K562 (cell line): Measurements from ENCODE around the gene PPP1R16B. TPM values are rescaled to one million over a fixed set of nuclear protein-coding genes. Genes with fewer than 3 reads are reported as not detected.

Experiments
- ATAC-seq: fragments of 200-7000 bp; cut with Tn5 transposase; 3 replicates; pipeline ENCODE4 v1.9.1; 2020; ENCODE audit warnings: moderate library complexity
- BruUV-seq: library from RNA; stranded (reverse); fragments of 400-500 nt; replicated peaks from 2 replicates; lab custom pipeline; 2021; lab: Mats Ljungman, UMichigan
- CTCF ChIA-PET: fragments of 300-600 bp; formaldehyde crosslinking; extraction: SDS; loops from one replicate; lab custom pipeline; 2021; ENCODE audit warnings: low intra/inter-chr PET ratio; lab: Yijun Ruan, JAX
- POLR2A ChIA-PET: fragments of 300-600, 350-650 bp; sonication (Branson Sonifier 250); formaldehyde crosslinking; extraction: SDS; loops from one replicate; lab custom pipeline; 2021; ENCODE audit warnings: antibody characterized with exemption, inconsistent platforms; lab: Yijun Ruan, JAX
- DNase-seq, 4 experiments: peaks; one replicate each; pipeline versions ENCODE4 v3.0.0 to v3.0.0-alpha.2; 2011 to 2018; ENCODE audit warnings: low spot score in 3 of 4, mixed read lengths in 3 of 4; ENCODE audit errors: extremely low read depth in 1 of 4
- FAIRE-seq: peaks from 2 replicates; lab custom pipeline; 2011; peaks lifted over from hg19 to GRCh38; lab: Jason Lieb, UNC
- H2AFZ ChIP-seq: 2 replicates; pipeline ENCODE4 v1.6.0; 2011; ENCODE audit warnings: low read depth, low read length, control low read depth, inconsistent platforms
- H3K27ac ChIP-seq: fragments of 200-600 bp; 3 replicates; pipeline ENCODE4 v1.8.0; 2011; ENCODE audit warnings: low read depth, mild to moderate bottlenecking, control low read depth, inconsistent platforms, low read length, moderate library complexity, mixed read lengths; ENCODE audit errors: extremely low read depth
- H3K27me3 ChIP-seq, 2 experiments: fragments of 300-600 bp in 1 of 2; 2 replicates in 1 of 2; 3 replicates in 1 of 2; pipeline versions ENCODE4 v1.6.0 to v1.8.0; 2011; ENCODE audit warnings: inconsistent platforms in 2 of 2, low read length in 2 of 2, mild to moderate bottlenecking in 1 of 2, mixed read lengths in 1 of 2, moderate library complexity in 1 of 2; ENCODE audit not compliant: control insufficient read depth in 2 of 2, insufficient read depth in 2 of 2
- H3K36me3 ChIP-seq: fragments of 300-600 bp; 3 replicates; pipeline ENCODE4 v1.8.0; 2011; ENCODE audit warnings: mild to moderate bottlenecking, low read length, inconsistent platforms; ENCODE audit not compliant: control insufficient read depth, insufficient read depth
- H3K4me1 ChIP-seq, 2 experiments: fragments of 200-600 bp in 1 of 2; replicated peaks in 1 of 2; 2 replicates in 1 of 2; 3 replicates in 1 of 2; pipeline versions ENCODE4 v1.5.1 to v1.8.0; 2011; ENCODE audit warnings: inconsistent platforms in 2 of 2, low read length in 2 of 2, mild to moderate bottlenecking in 1 of 2, mixed read lengths in 1 of 2, moderate library complexity in 1 of 2; ENCODE audit not compliant: control insufficient read depth in 2 of 2, insufficient read depth in 2 of 2
- H3K4me2 ChIP-seq: 2 replicates; pipeline ENCODE4 v1.6.1; 2011; ENCODE audit warnings: low read length, control low read depth, inconsistent platforms, mixed read lengths; ENCODE audit not compliant: insufficient read depth
- H3K4me3 ChIP-seq: fragments of 200-600 bp; sonication (generic), shearing (Covaris generic); 2 replicates; pipeline ENCODE4 v1.5.1; 2016; ENCODE audit warnings: control low read depth, inconsistent platforms
- H3K79me2 ChIP-seq: fragments of 200-600 bp; 3 replicates; pipeline ENCODE4 v1.8.0; 2011; ENCODE audit warnings: low read length, inconsistent platforms; ENCODE audit not compliant: control insufficient read depth, insufficient read depth
- H3K9ac ChIP-seq, 2 experiments: 2 replicates each; pipeline versions ENCODE4 v1.6.0 to v1.6.1; 2011; ENCODE audit warnings: low read depth in 2 of 2, low read length in 2 of 2, control low read depth in 1 of 2, inconsistent platforms in 1 of 2, mild to moderate bottlenecking in 1 of 2, mixed read lengths in 1 of 2; ENCODE audit not compliant: insufficient read depth in 1 of 2
- H3K9me1 ChIP-seq: one replicate; pipeline ENCODE4 v1.6.0; 2011; ENCODE audit warnings: inconsistent platforms, mild to moderate bottlenecking, low read length, moderate library complexity; ENCODE audit not compliant: control insufficient read depth, insufficient read depth
- H3K9me3 ChIP-seq: replicated peaks from 2 replicates; pipeline ENCODE4 v1.5.1; 2011; ENCODE audit warnings: low read depth, low read length, inconsistent platforms; ENCODE audit not compliant: control insufficient read depth, insufficient read depth
- H4K20me1 ChIP-seq: replicated peaks from 2 replicates; pipeline ENCODE4 v1.6.1; 2011; ENCODE audit warnings: low read length, inconsistent platforms, mixed read lengths; ENCODE audit not compliant: control insufficient read depth, insufficient read depth
- ATF6 ChIP-seq: sonication (generic); formaldehyde crosslinking; IDR thresholded peaks from 2 replicates; pipeline ENCODE4 v1.4.0; 2020; ENCODE audit warnings: mild to moderate bottlenecking, missing genetic modification reagents
- CAMTA2 ChIP-seq: fragments of 250-450 bp; sonication (Bioruptor Pico); conservative IDR thresholded peaks from 2 replicates; pipeline ENCODE4 v1.5.1; 2022
- ETV5 ChIP-seq: sonication (generic); formaldehyde crosslinking; IDR thresholded peaks from 2 replicates; pipeline ENCODE4 v1.4.0; 2020; ENCODE audit warnings: low read depth, mild to moderate bottlenecking, missing genetic modification reagents
- HOXB6 ChIP-seq: fragments of 250-450 bp; sonication (Bioruptor Pico); IDR thresholded peaks from 2 replicates; pipeline ENCODE4 v1.5.1; 2022; ENCODE audit warnings: mild to moderate bottlenecking, borderline replicate concordance
- LEF1 ChIP-seq: fragments of 450-650 bp; IDR thresholded peaks from 2 replicates; pipeline ENCODE4 v1.6.1; 2016; ENCODE audit warnings: mild to moderate bottlenecking
- RNF219 ChIP-seq: fragments of 250-450 bp; sonication (Bioruptor Pico); IDR thresholded peaks from 2 replicates; pipeline ENCODE4 v1.5.0; 2022; ENCODE audit warnings: mild to moderate bottlenecking
- SAFB2 ChIP-seq: fragments of 200-400 bp; formaldehyde crosslinking; IDR thresholded peaks from 2 replicates; pipeline ENCODE4 v1.6.1; 2018; ENCODE audit warnings: borderline replicate concordance, low read length, low read depth, moderate library complexity; ENCODE audit not compliant: severe bottlenecking
- ZBTB17 ChIP-seq: fragments of 450-650 bp; formaldehyde crosslinking; IDR thresholded peaks from 2 replicates; pipeline ENCODE4 v1.4.0; 2020; ENCODE audit warnings: mild to moderate bottlenecking
- ZNF140 ChIP-seq: fragments of 250-450 bp; sonication (Bioruptor Pico); IDR thresholded peaks from 2 replicates; pipeline ENCODE4 v1.8.0; 2021; ENCODE audit warnings: moderate library complexity, mild to moderate bottlenecking, inconsistent platforms
- ZNF197 ChIP-seq: fragments of 200-800 bp; sonication (Bioruptor generic); IDR thresholded peaks from 2 replicates; pipeline ENCODE4 v1.6.1; 2016; ENCODE audit warnings: low read depth, missing genetic modification characterization, missing compliant biosample characterization
- ZNF766 ChIP-seq: fragments of 200-800 bp; sonication (Bioruptor generic); conservative IDR thresholded peaks from 2 replicates; pipeline ENCODE4 v1.6.1; 2016; ENCODE audit warnings: missing genetic modification characterization, missing compliant biosample characterization
- WGBS: fragments of 100-300 bp; shearing (Covaris generic); methylation state at CpG from one replicate; pipeline ENCODE4 v1.1.6; 2016; ENCODE audit warnings: low coverage, mixed read lengths; ENCODE audit not compliant: insufficient coverage; ENCODE audit errors: missing lambda C conversion rate; 5-methylcytosine and 5-hydroxymethylcytosine counted together
- in situ Hi-C: fragments of 300-500 bp; cut with MboI; formaldehyde crosslinking; loops from 4 replicates; pipeline ENCODE4 v1.15.0; 2018; ENCODE audit warnings: inconsistent platforms, mixed read lengths
- intact Hi-C: fragments of 100-400 bp; cut with micrococcal nuclease; formaldehyde crosslinking; loops from 2 replicates; pipeline ENCODE4 v1.14.2; 2022
- polyA plus RNA-seq, 8 experiments: library from polyadenylated mRNA; depleted of rRNA in 4 of 8; stranded (reverse) in 5 of 8; unstranded in 3 of 8; fragments of >200 nt; fragmentation: Nextera tagmentation in 2 of 8; fragmentation: Illumina TruSeq in 1 of 8; extraction: Ambion mirVana in 2 of 8; extraction: Trizol in 1 of 8; gene quantifications; 2 replicates each; pipeline versions ENCODE4 v1.2.1 to v1.2.3, GENCODE V29; 2011 to 2014; ENCODE audit warnings: inconsistent platforms in 1 of 8, missing spikeins in 1 of 8
- total RNA-seq, 7 experiments: library from RNA; depleted of rRNA in 6 of 7; stranded (reverse); fragments of >200 nt in 6 of 7; fragmentation: Illumina TruSeq in 2 of 7; extraction: Trizol in 2 of 7; gene quantifications; 2 replicates each; pipeline versions ENCODE4 v1.2.1 to v1.2.3, GENCODE V29; 2011 to 2021; ENCODE audit warnings: low replicate concordance in 1 of 7

PPP1R16B gene
- total and polyA plus RNA-seq, 9 of the 15 experiments (the other 6 are each of a cell fraction or from before 2014, with no cell fraction given): 1.5 to 11.5 (median 6.8) TPM

GRCh38 chr20:38798266-38798665, 7.2 kb upstream of the PPP1R16B start:
- H2AFZ ChIP-seq: no peak overlapping the region
- no peaks in the 10 kb centered on the region for H3K9me3 ChIP-seq
- FAIRE-seq (no peak), DNase-seq (no peak), ATAC-seq (no peak)
- no peaks in the 10 kb centered on the region for H3K4me1 ChIP-seq
- H3K9ac ChIP-seq: no peak overlapping the region
- ChIA-PET CTCF (interaction anchor here (0.6 kb wide), 1 partner anchor 53 kb away, joined by 5 read pairs; no protein-coding TSS in a partner anchor), POLR2A (no interaction called here)
- H4K20me1 ChIP-seq: no peaks in the 10 kb centered on the region
- intact Hi-C loops: no loop called here
- no peaks in the 10 kb centered on the region for H3K79me2 ChIP-seq
- WGBS: 30% methylated on average over 2 of the region's 3 CpGs
- no peak overlapping the region for H3K27ac ChIP-seq
- in situ Hi-C loops: no loop called here
- peak; percentile 99 for TF ChIP-seq ZNF766 (CRISPR knock-in tag)
- no peak for TF ChIP-seq SAFB2
- no peaks in the 10 kb centered on the region for H3K36me3 ChIP-seq
- no peak overlapping the region for H3K4me3 ChIP-seq
- H3K27me3 ChIP-seq: no peaks in the 10 kb centered on the region
- no TSS peak for BruUV-seq
- no peak overlapping the region for H3K4me2 ChIP-seq
- no peaks in the 10 kb centered on the region for H3K9me1 ChIP-seq

- intact Hi-C loops: no loop called here
- Histone ChIP-seq H3K27ac (no peak overlapping the region), H3K4me3 (no peak overlapping the region), H4K20me1 (no peaks in the 10 kb centered on the region), H3K9ac (no peak overlapping the region), H3K4me2 (no peak overlapping the region), H3K9me1 (no peaks in the 10 kb centered on the region), H3K9me3 (no peaks in the 10 kb centered on the region), H3K4me1 (no peaks in the 10 kb centered on the region), H3K27me3 (no peaks in the 10 kb centered on the region), H3K36me3 (no peaks in the 10 kb centered on the region), H2AFZ (no peak overlapping the region), H3K79me2 (no peaks in the 10 kb centered on the region)
- WGBS: 37% methylated on average over 4 of the region's 4 CpGs
- POLR2A ChIA-PET: interaction anchor here (0.8 kb wide), 1 partner anchor 18 kb away, joined by 3 read pairs; no protein-coding TSS in a partner anchor
- no peak for ATAC-seq
- in situ Hi-C loops: no loop called here
- CTCF ChIA-PET: no interaction called here
- DNase-seq: no peak
- BruUV-seq: no TSS peak
- FAIRE-seq: no peak
- no peak for TF ChIP-seq ATF6 (CRISPR knock-in tag)
- TF ChIP-seq LEF1: no peak
- no peak for TF ChIP-seq RNF219 (CRISPR knock-in tag)
- TF ChIP-seq ZNF140 (CRISPR knock-in tag): no peak
- no peak for TF ChIP-seq ETV5 (CRISPR knock-in tag)
- no peak for TF ChIP-seq ZNF197 (CRISPR knock-in tag)
- no peak for TF ChIP-seq ZBTB17
- TF ChIP-seq CAMTA2: no peak
- TF ChIP-seq HOXB6: no peak
These were observed 6.3 kb upstream of the PPP1R16B start for GRCh38 chr20:38799203-38799602.
